ENCODE measurements around the gene FAM180A.

Gene FAM180A

DNA sequence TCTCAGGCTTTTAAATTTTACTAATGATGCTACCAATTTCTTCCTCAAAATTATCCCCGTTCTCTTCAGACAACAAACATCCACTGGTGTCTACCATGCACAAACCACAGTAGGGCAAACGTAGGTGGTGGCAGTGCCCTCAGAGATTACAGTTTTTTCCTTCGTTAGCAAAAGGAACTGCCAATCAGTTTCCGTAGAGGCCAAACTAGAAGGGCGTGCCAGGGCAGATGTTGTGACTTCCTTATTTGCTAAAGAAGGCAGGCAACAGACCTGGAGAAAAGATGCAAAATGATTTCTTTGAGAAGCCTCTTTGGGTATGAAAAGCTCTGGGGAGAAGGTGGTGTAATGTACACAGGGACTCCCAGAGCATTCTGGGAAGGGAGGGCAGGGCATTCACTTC is 7.6 kb upstream of the FAM180A start:
- no peak for DNase-seq (ENCODE audit: low read depth)
- no peak overlapping the region for H3K4me3 ChIP-seq (ENCODE audit: low read depth, low read length)
- TF ChIP-seq CTCF (conservative IDR thresholded peaks at IDR 0.05; ENCODE audit: low read depth, low read length): no peak

- no peak for TF ChIP-seq CTCF (conservative IDR thresholded peaks at IDR 0.05; ENCODE audit: low read depth, low read length)
- no peak overlapping the region for H3K4me3 ChIP-seq (ENCODE audit: low read depth, low read length)
- no peak for DNase-seq (ENCODE audit: low read depth)
Observed at GRCh38 chr7:135755351-135755753, 6.7 kb upstream of the FAM180A start.

DNA sequence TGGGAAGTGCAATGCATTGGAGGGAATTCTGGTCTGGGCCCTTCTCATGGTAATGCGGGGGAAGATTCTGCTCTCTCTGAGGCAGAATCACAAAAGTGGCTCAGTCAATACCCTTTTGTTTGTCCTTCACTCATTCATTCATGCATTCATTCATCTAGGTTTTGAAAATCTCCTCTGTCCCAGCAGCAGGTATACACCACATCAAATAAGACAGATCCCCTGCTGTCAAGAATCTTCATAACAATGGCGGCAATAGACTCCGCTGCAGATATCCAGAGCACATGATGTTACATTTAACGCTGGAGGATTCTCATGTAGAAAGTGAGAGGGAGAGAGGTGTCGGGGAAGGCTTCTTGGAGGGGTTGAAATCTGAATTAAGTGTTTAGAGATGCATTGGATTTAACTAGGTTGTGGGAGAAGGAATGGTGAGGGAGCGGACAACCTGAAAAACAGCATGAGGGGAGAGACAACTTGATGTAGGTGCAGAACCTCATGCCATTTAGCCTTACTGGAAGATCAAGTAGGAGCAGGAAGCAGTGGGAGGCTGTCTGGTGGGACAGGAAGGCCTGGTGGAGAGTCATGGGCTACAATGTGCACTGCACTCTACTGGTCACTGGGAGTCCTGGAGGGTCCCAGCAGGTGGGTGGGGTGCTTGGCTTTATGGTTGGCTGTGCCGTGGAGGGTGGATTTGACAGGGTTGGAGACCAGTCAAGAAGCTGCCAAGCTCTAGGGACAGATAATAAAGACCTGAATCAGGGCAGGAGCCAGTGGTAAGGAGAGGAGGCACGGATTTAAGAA is 5.2 kb upstream of the FAM180A start:
- no peak for DNase-seq (ENCODE audit: low read depth)

GRCh38 chr7:135747366-135747765 is 1.2 kb downstream of the FAM180A start:
- no peak for TF ChIP-seq CTCF (conservative IDR thresholded peaks at IDR 0.05; ENCODE audit: low read depth, low read length)
- H3K4me3 ChIP-seq (ENCODE audit: low read depth, low read length): no peak overlapping the region
- DNase-seq (ENCODE audit: low read depth): no peak

More for the DNA sequence above, 5.2 kb upstream of the FAM180A start:
- no peak for TF ChIP-seq CTCF (conservative IDR thresholded peaks at IDR 0.05; ENCODE audit: low read depth, low read length)
- no peak overlapping the region for H3K4me3 ChIP-seq (ENCODE audit: low read depth, low read length)

DNA sequence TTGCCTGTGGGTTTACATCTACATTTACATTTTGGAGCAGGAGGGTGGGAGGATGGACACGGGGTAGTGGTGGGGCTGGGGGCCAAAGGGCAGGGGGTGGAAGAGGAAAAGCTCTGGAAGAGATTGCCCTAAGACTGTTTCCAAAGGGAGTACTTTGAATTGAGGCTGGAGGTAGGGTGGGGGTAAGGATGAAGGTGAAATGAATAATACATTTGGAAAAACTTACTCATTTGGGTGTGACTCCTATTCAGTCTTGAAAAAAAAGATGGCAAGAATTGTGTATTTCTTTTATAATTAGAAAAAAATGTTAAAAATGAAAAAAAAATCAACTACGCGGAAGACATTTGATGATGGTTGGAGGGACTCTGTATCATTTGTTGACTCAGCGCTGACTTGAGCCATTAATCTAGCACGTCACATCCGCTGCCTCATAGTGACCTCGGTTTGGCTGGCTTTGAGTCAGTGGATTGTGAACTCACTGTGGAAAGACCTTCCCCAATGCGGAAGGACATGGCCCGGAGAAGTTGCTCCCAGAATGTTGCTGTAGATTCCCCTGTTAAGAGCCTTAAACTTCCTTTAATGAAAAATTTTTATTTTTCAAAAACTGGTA is 2.8 kb downstream of the FAM180A start:
- TF ChIP-seq CTCF (conservative IDR thresholded peaks at IDR 0.05; ENCODE audit: low read depth, low read length): no peak
- no peak overlapping the region for H3K4me3 ChIP-seq (ENCODE audit: low read depth, low read length)
- peak; percentile 85 for DNase-seq (ENCODE audit: low read depth)

- peak; percentile 61 for DNase-seq (ENCODE audit: low read depth)
- no peak overlapping the region for H3K4me3 ChIP-seq (ENCODE audit: low read depth, low read length)
Observed at GRCh38 chr7:135744938-135745702, 3.5 kb downstream of the FAM180A start.

More at GRCh38 chr7:135744938-135745702, 3.5 kb downstream of the FAM180A start:
- TF ChIP-seq CTCF (conservative IDR thresholded peaks at IDR 0.05; ENCODE audit: low read depth, low read length): no peak
